HCT116 (cell line): Measurements from ENCODE around the gene MMP25. TPM values are rescaled to one million over a fixed set of nuclear protein-coding genes. Genes with fewer than 3 reads are reported as not detected.

ENCODE experiments used
- ATAC-seq: fragments of 200-7000 bp; cut with Tn5 transposase; 2 replicates; pipeline ENCODE4 v1.9.1; 2020; ENCODE audit warnings: mild to moderate bottlenecking, moderate library complexity
- BruUV-seq: library from RNA; stranded (reverse); fragments of 400-500 nt; replicated peaks from 2 replicates; lab custom pipeline; 2021; lab: Mats Ljungman, UMichigan
- CTCF ChIA-PET: fragments of 300-600 bp; sonication (Branson Sonifier 250); formaldehyde crosslinking; loops from one replicate; lab custom pipeline; 2021; ENCODE audit warnings: antibody characterized with exemption; lab: Charles Lee
- POLR2A ChIA-PET: fragments of 300-600, 350-600 bp; sonication (Branson Sonifier 250); formaldehyde crosslinking; loops from one replicate; lab custom pipeline; 2021; ENCODE audit warnings: antibody characterized with exemption; lab: Charles Lee
- RAD21 ChIA-PET, 2 experiments: fragments of 300-600 bp; sonication (Branson Sonifier 250); formaldehyde crosslinking; loops; one replicate each; lab custom pipeline; 2023; ENCODE audit warnings: low total read pairs in 2 of 2; ENCODE audit not compliant: uncharacterized antibody in 2 of 2, unreplicated experiment in 2 of 2, low non-redundant PET in 1 of 2; lab: Charles Lee
- DNase-seq: peaks from one replicate; pipeline ENCODE4 v3.0.0-alpha.2; 2010; ENCODE audit warnings: low read depth, low spot score
- H2AFZ ChIP-seq: fragments of 200-600 bp; shearing (Covaris generic), sonication (generic); 2 replicates; pipeline ENCODE4 v1.6.1; 2017; ENCODE audit warnings: low read depth, mixed run types, mixed read lengths, antibody characterized with exemption, low read length; ENCODE audit not compliant: poor library complexity, severe bottlenecking
- H3K27ac ChIP-seq: 2 replicates; pipeline ENCODE4 v1.5.1; 2012; ENCODE audit warnings: low read depth, low read length
- H3K27me3 ChIP-seq: fragments of 200-600 bp; sonication (generic); 2 replicates; pipeline ENCODE4 v1.6.1; 2016; ENCODE audit warnings: mixed run types, low read length, mixed read lengths; ENCODE audit not compliant: insufficient read depth
- H3K36me3 ChIP-seq, 2 experiments: fragments of 200-500 bp in 1 of 2; fragments of 200-600 bp in 1 of 2; sonication (Bioruptor generic) in 1 of 2; sonication (generic) in 1 of 2; 2 replicates each; pipeline versions ENCODE4 v1.5.1 to v1.6.1; 2014 to 2016; ENCODE audit warnings: low read length in 2 of 2, inconsistent platforms in 1 of 2, mixed read lengths in 1 of 2, mixed run types in 1 of 2; ENCODE audit not compliant: insufficient read depth in 2 of 2, control insufficient read depth in 1 of 2
- H3K4me1 ChIP-seq, 2 experiments: fragments of 200-600 bp in 1 of 2; sonication (generic) in 1 of 2; 2 replicates each; pipeline versions ENCODE4 v1.5.1 to v1.6.1; 2012 to 2017; ENCODE audit warnings: low read length in 2 of 2, inconsistent platforms in 1 of 2, mild to moderate bottlenecking in 1 of 2, mixed read lengths in 1 of 2, mixed run types in 1 of 2, moderate library complexity in 1 of 2; ENCODE audit not compliant: insufficient read depth in 2 of 2, control insufficient read depth in 1 of 2
- H3K4me2 ChIP-seq: fragments of 200-600 bp; sonication (generic); 2 replicates; pipeline ENCODE4 v1.6.1; 2017; ENCODE audit warnings: mixed run types, low read length, mixed read lengths
- H3K4me3 ChIP-seq, 2 experiments: fragments of 200-600 bp in 1 of 2; sonication (generic) in 1 of 2; replicated peaks in 1 of 2; 2 replicates each; pipeline ENCODE4 v1.5.1; 2011 to 2016; ENCODE audit warnings: low read length in 2 of 2, control low read depth in 1 of 2, low read depth in 1 of 2, mild to moderate bottlenecking in 1 of 2, mixed read lengths in 1 of 2, mixed run types in 1 of 2
- H3K79me2 ChIP-seq: fragments of 200-600 bp; sonication (generic); 2 replicates; pipeline ENCODE4 v1.6.1; 2017; ENCODE audit warnings: mild to moderate bottlenecking, mixed run types, low read length, moderate library complexity, mixed read lengths; ENCODE audit not compliant: insufficient read depth
- H3K9ac ChIP-seq: fragments of 200-600 bp; sonication (generic); 2 replicates; pipeline ENCODE4 v1.6.1; 2016; ENCODE audit warnings: low read length, mixed read lengths
- H3K9me2 ChIP-seq: fragments of 200-600 bp; sonication (generic), shearing (Covaris generic); 2 replicates; pipeline ENCODE4 v1.6.1; 2017; ENCODE audit warnings: mixed run types, mild to moderate bottlenecking, moderate library complexity; ENCODE audit not compliant: insufficient read depth
- H3K9me3 ChIP-seq, 2 experiments: fragments of 200-500 bp in 1 of 2; fragments of 200-600 bp in 1 of 2; sonication (Bioruptor generic) in 1 of 2; sonication (generic) in 1 of 2; 2 replicates each; pipeline ENCODE4 v1.6.1; 2014 to 2017; ENCODE audit warnings: low read length in 2 of 2, mixed read lengths in 2 of 2, inconsistent platforms in 1 of 2, low read depth in 1 of 2, mild to moderate bottlenecking in 1 of 2, mixed run types in 1 of 2, moderate library complexity in 1 of 2; ENCODE audit not compliant: control insufficient read depth in 1 of 2, insufficient read depth in 1 of 2
- H4K20me1 ChIP-seq: fragments of 200-600 bp; sonication (generic), shearing (Covaris generic); 2 replicates; pipeline ENCODE4 v1.6.1; 2017; ENCODE audit warnings: mixed run types, mild to moderate bottlenecking, moderate library complexity; ENCODE audit not compliant: insufficient read depth
- EZH2phosphoT487 ChIP-seq: fragments of 200-600 bp; IDR thresholded peaks from 2 replicates; pipeline ENCODE4 v1.6.1; 2018; ENCODE audit warnings: antibody characterized with exemption, borderline replicate concordance
- POLR2A ChIP-seq: IDR thresholded peaks from 2 replicates; pipeline ENCODE4 v1.7.0; 2011; ENCODE audit warnings: borderline replicate concordance; ENCODE audit not compliant: insufficient read depth, insufficient read length; ENCODE audit errors: extremely low read depth
- SIN3A ChIP-seq: IDR thresholded peaks from 2 replicates; pipeline ENCODE4 v1.6.1; 2012; ENCODE audit warnings: low read depth
- intact Hi-C: fragments of 100-400 bp; cut with micrococcal nuclease; formaldehyde crosslinking; loops from 2 replicates; pipeline ENCODE4 v1.10.0; 2022
- total RNA-seq: library from RNA; stranded (reverse); gene quantifications from one replicate; pipeline ENCODE4 v1.2.1, GENCODE V29; 2021; ENCODE audit not compliant: unreplicated experiment

The MMP25 gene
- total RNA-seq, 1 experiment from 2014 or later, result 2.5 TPM

GRCh38 chr16:3026609-3027488 lies 19.5 kb upstream of the MMP25 start (continued):
- no peak for TF ChIP-seq EZH2phosphoT487
- TF ChIP-seq SIN3A, result no peak

- H3K9me2 ChIP-seq, result no peaks in the 10 kb centered on the region
- intact Hi-C loops, result no loop called here
- H3K4me2 ChIP-seq, result peak overlapping the region; percentile 71; the same call in 1 of the 2 replicates
- peak overlapping the region; percentile 68 for H3K27ac ChIP-seq
- H4K20me1 ChIP-seq, result no peaks in the 10 kb centered on the region
- peaks cover 8 to 22% of the 10 kb centered on the region in 2 experiments; a peak in 2 of 4 replicates for H3K36me3 ChIP-seq
- no peaks in the 10 kb centered on the region for H3K9me3 ChIP-seq
- H2AFZ ChIP-seq, result no peak overlapping the region
- 0 out of 4 replicates have a peak overlapping the region, but pooled peaks of 1 of the 2 experiments have one; percentile 33 for H3K4me3 ChIP-seq
- BruUV-seq, result no TSS peak
- peak overlapping the region; percentile 47; the same call in 1 of the 2 replicates for H3K9ac ChIP-seq
- H3K79me2 ChIP-seq, result peaks cover 10% of the 10 kb centered on the region; the same call in 1 of the 2 replicates
- peaks cover 12 to 57% of the 10 kb centered on the region in 2 experiments for H3K4me1 ChIP-seq
- RAD21 ChIA-PET, result interaction anchor here in 1 of 2 experiments (1.0 kb wide), 1 partner anchor 24 kb away, joined by 4 read pairs; no protein-coding TSS in a partner anchor
- DNase-seq, result no peak
- no peak for ATAC-seq
- no peaks in the 10 kb centered on the region for H3K27me3 ChIP-seq
- POLR2A ChIA-PET, result interaction anchor here (0.8 to 1.9 kb wide), 4 partner anchors 12 to 24 kb away, joined by 3 to 16 read pairs (median 4); no protein-coding TSS in a partner anchor
- no peak for TF ChIP-seq POLR2A
- CTCF ChIA-PET, result interaction anchor here (0.7 to 2.0 kb wide), 16 partner anchors 7 to 145 kb away, joined by 3 to 29 read pairs (median 6); partner anchors contain the start of gene TNFRSF12A
These were observed 18.9 kb upstream of the MMP25 start for GRCh38 chr16:3027489-3027795.
